ENCODE measurements around the gene ADGRV1. TPM values are rescaled to one million over a fixed set of nuclear protein-coding genes. Genes with fewer than 3 reads are reported as not detected.
"Not testable (repeated sequence)": the region's sequence is repeated elsewhere in the genome, so short reads cannot be mapped to it uniquely, and the experiment has no call there.

Gene ADGRV1
- total and polyA plus RNA-seq, 4 donors, result 0.36 to 0.64 (median 0.50) TPM

DNA sequence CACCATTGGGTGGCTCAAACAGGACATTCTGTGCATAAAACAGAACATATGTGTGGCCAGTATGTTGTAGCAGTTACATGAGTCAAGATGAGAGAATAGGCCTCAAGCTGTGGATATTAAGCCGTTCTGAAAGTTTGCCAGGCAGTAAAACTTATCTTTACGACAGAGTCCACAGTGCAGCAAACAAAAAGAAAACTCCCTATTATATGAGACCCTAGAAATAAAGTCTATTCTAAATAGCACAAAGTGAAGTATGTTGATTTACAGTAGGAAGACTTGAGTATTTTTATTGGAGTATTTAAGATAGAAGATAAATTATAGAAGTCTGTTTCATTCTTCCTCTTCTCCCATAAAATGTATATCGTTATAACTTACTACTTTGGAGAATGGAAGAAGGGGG, 271.5 kb downstream of the ADGRV1 start:
- no peak overlapping the region for H3K27ac ChIP-seq (ENCODE audit: low read depth in 1 of 2, low read length in 2 of 2)
- intact Hi-C loops (cut with DNase I), result no loop called here
- no peaks in the 10 kb centered on the region for H3K4me1 ChIP-seq (ENCODE audit: control insufficient read depth in 1 of 2, insufficient read depth in 2 of 2, low read length in 2 of 2)
- WGBS, 2 donors, result 51 to 53% methylated on average over 3 of the region's 3 CpGs
- no peaks in the 10 kb centered on the region for H3K27me3 ChIP-seq (ENCODE audit: control insufficient read depth in 1 of 2, insufficient read depth in 2 of 2, low read length in 1 of 2)
- ATAC-seq (ENCODE audit: low FRiP score) (no peak), DNase-seq (no peak)
- H3K4me3 ChIP-seq (ENCODE audit: low read length in 2 of 2), result no peak overlapping the region
- no peaks in the 10 kb centered on the region for H3K9me3 ChIP-seq (ENCODE audit: control insufficient read depth, low read length)
- H3K36me3 ChIP-seq (ENCODE audit: control insufficient read depth in 1 of 2, insufficient read depth in 2 of 2, low read length in 1 of 2), result no peaks in the 10 kb centered on the region

GRCh38 chr5:90833753-90834152, 275.2 kb downstream of the ADGRV1 start:
- DNase-seq, result no peak
- WGBS, 2 donors, result 78 to 80% methylated on average over 2 of the region's 2 CpGs
- H3K4me1 ChIP-seq (ENCODE audit: control insufficient read depth in 1 of 2, insufficient read depth in 2 of 2, low read length in 2 of 2), result no peaks in the 10 kb centered on the region
- H3K27ac ChIP-seq (ENCODE audit: low read depth in 1 of 2, low read length in 2 of 2), result no peak overlapping the region
- H3K4me3 ChIP-seq (ENCODE audit: low read length in 2 of 2), result no peak overlapping the region
- no peaks in the 10 kb centered on the region for H3K9me3 ChIP-seq (ENCODE audit: control insufficient read depth, low read length)
- intact Hi-C loops (cut with DNase I), result no loop called here
- ATAC-seq (ENCODE audit: low FRiP score), result no peak
- H3K36me3 ChIP-seq (ENCODE audit: control insufficient read depth in 1 of 2, insufficient read depth in 2 of 2, low read length in 1 of 2), result no peaks in the 10 kb centered on the region
- no peaks in the 10 kb centered on the region for H3K27me3 ChIP-seq (ENCODE audit: control insufficient read depth in 1 of 2, insufficient read depth in 2 of 2, low read length in 1 of 2)

DNA sequence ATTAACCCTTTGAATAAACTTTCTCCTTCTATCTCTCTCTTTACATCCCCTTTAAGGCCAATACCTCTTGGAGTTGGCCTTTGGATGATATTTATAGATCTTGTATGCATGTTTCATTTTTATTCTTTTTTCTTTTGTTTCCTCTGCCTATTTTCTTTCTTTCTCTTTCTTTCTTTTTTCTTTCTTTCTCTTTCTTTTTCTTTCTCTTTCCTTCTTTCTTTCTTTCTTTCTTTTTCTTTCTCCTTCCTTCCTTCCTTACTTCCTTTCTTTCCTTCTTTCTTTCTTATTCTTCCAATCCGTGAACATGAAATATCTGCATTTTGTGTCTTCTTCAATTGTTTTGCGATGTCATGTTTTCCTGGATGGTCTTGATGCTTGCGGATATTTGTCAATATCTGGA, 276.1 kb downstream of the ADGRV1 start:
- ATAC-seq (ENCODE audit: low FRiP score), result no peak
- no peaks in the 10 kb centered on the region for H3K36me3 ChIP-seq (ENCODE audit: control insufficient read depth in 1 of 2, insufficient read depth in 2 of 2, low read length in 1 of 2)
- intact Hi-C loops (cut with DNase I), result no loop called here
- no peaks in the 10 kb centered on the region for H3K4me1 ChIP-seq (ENCODE audit: control insufficient read depth in 1 of 2, insufficient read depth in 2 of 2, low read length in 2 of 2)
- H3K9me3 ChIP-seq (ENCODE audit: control insufficient read depth, low read length), result no peaks in the 10 kb centered on the region
- WGBS, 2 donors, result 95 to 97% methylated on average over 3 of the region's 3 CpGs
- no peaks in the 10 kb centered on the region for H3K27me3 ChIP-seq (ENCODE audit: control insufficient read depth in 1 of 2, insufficient read depth in 2 of 2, low read length in 1 of 2)
- no peak overlapping the region for H3K4me3 ChIP-seq (ENCODE audit: low read length in 2 of 2)
- H3K27ac ChIP-seq (ENCODE audit: low read depth in 1 of 2, low read length in 2 of 2), result no peak overlapping the region
- no peak for DNase-seq

DNA sequence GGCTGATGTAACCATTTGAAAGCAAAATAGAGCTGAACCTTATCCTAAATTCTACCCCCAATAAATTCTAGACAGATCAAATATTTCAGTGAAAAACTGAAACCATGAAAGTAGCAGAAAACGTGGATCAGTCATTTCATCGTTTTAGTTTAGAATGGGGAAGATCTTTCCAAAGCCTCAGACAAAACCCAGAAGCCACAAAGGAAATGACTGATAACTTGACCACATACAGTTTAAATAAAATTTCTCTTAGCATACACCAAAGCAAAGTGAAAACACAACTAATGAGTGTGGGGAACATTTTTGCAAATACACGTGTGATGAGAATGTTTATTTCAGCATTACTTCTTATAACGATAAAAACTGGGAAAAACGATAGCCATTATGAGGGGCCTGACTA, 284.8 kb downstream of the ADGRV1 start:
- Histone ChIP-seq H3K4me3 (ENCODE audit: low read length in 2 of 2) (no peak overlapping the region), H3K4me1 (ENCODE audit: control insufficient read depth in 1 of 2, insufficient read depth in 2 of 2, low read length in 2 of 2) (no peaks in the 10 kb centered on the region), H3K27me3 (ENCODE audit: control insufficient read depth in 1 of 2, insufficient read depth in 2 of 2, low read length in 1 of 2) (no peaks in the 10 kb centered on the region), H3K36me3 (ENCODE audit: control insufficient read depth in 1 of 2, insufficient read depth in 2 of 2, low read length in 1 of 2) (no peaks in the 10 kb centered on the region), H3K9me3 (ENCODE audit: control insufficient read depth, low read length) (no peaks in the 10 kb centered on the region), H3K27ac (ENCODE audit: low read depth in 1 of 2, low read length in 2 of 2) (no peak overlapping the region)
- DNase-seq (no peak), ATAC-seq (ENCODE audit: low FRiP score) (no peak)
- 77 to 78% methylated on average over 5 of the region's 5 CpGs for WGBS, 2 donors
- intact Hi-C loops (cut with DNase I), result no loop called here

GRCh38 chr5:90844931-90845330, 286.3 kb downstream of the ADGRV1 start:
- H3K4me3 ChIP-seq (ENCODE audit: low read length in 2 of 2), result no peak overlapping the region
- H3K27ac ChIP-seq (ENCODE audit: low read depth in 1 of 2, low read length in 2 of 2), result no peak overlapping the region
- WGBS, 2 donors, result 38 to 61% methylated on average over 5 of the region's 5 CpGs
- H3K4me1 ChIP-seq (ENCODE audit: control insufficient read depth in 1 of 2, insufficient read depth in 2 of 2, low read length in 2 of 2), result no peaks in the 10 kb centered on the region
- no peak for ATAC-seq (ENCODE audit: low FRiP score)
- no peaks in the 10 kb centered on the region for H3K27me3 ChIP-seq (ENCODE audit: control insufficient read depth in 1 of 2, insufficient read depth in 2 of 2, low read length in 1 of 2)
- intact Hi-C loops (cut with DNase I), result no loop called here
- DNase-seq, result no peak
- H3K36me3 ChIP-seq (ENCODE audit: control insufficient read depth in 1 of 2, insufficient read depth in 2 of 2, low read length in 1 of 2), result no peaks in the 10 kb centered on the region
- no peaks in the 10 kb centered on the region for H3K9me3 ChIP-seq (ENCODE audit: control insufficient read depth, low read length)

DNA sequence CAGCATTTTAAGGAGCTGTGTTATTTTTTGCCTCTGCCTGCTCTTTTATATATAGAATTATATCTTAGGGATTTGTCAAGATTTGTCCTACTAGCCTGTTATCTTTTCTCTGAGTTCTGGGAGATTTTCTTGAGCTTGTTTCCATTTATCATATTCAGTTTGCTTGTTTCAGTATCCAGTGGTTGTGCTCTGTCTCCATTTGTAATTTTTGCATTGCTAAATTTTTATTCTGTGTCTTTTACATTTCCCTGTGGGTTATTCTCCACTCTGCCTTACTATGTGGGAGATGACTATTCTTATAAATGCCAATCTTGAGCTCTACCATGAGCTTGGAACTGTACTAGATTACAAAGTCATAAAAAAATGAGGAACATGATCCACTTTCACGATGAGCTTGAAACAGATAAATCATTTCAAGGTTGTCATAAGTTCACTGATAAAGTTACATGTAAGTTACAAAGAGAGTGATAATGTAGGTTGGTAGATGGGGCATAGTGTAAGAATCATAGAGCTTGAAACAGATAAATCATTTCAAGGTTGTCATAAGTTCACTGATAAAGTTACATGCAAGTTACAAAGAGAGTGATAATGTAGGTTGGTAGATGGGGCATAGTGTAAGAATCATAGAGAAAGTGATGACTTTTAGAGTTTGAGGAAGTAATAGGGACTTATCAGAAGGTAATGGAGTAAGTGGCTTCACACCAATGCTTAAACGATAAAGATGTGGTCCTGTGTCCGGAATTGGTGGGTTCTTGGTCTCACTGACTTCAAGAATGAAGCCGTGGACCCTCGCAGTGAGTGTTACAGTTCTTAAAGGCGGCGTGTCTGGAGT, 287.3 kb downstream of the ADGRV1 start:
- no peak overlapping the region for H3K4me3 ChIP-seq (ENCODE audit: low read length in 2 of 2)
- no peaks in the 10 kb centered on the region for H3K4me1 ChIP-seq (ENCODE audit: control insufficient read depth in 1 of 2, insufficient read depth in 2 of 2, low read length in 2 of 2)
- H3K27ac ChIP-seq (ENCODE audit: low read depth in 1 of 2, low read length in 2 of 2), result no peak overlapping the region
- DNase-seq, result no peak
- intact Hi-C loops (cut with DNase I), result no loop called here
- WGBS, 2 donors, result 90% methylated on average over 7 of the region's 7 CpGs
- no peaks in the 10 kb centered on the region for H3K9me3 ChIP-seq (ENCODE audit: control insufficient read depth, low read length)
- no peaks in the 10 kb centered on the region for H3K27me3 ChIP-seq (ENCODE audit: control insufficient read depth in 1 of 2, insufficient read depth in 2 of 2, low read length in 1 of 2)
- no peaks in the 10 kb centered on the region for H3K36me3 ChIP-seq (ENCODE audit: control insufficient read depth in 1 of 2, insufficient read depth in 2 of 2, low read length in 1 of 2)
- no peak for ATAC-seq (ENCODE audit: low FRiP score)

DNA sequence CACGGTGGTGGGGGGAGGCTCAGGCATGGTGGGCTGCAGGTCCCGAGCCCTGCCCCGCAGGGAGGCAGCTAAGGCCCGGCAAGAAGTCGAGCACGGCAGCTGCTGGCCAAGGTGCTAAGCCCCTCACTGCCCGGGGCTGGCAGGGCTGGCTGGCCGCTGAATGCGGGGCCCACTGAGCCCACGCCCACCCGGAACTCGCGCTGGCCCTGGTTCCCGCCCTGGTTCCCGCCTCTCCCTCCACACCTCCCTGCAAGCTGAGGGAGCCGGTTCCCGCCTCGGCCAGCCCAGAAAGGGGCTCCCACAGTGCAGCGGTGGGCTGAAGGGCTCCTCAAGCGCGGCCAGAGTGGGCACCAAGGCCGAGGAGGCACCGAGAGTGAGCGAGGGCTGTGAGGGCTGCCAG, 289.0 kb downstream of the ADGRV1 start:
- WGBS, 2 donors, result 96 to 97% methylated on average over 24 of the region's 24 CpGs
- H3K9me3 ChIP-seq (ENCODE audit: control insufficient read depth, low read length); H3K4me1 ChIP-seq (ENCODE audit: control insufficient read depth in 1 of 2, insufficient read depth in 2 of 2, low read length in 2 of 2); DNase-seq; H3K36me3 ChIP-seq (ENCODE audit: control insufficient read depth in 1 of 2, insufficient read depth in 2 of 2, low read length in 1 of 2); H3K4me3 ChIP-seq (ENCODE audit: low read length in 2 of 2); H3K27me3 ChIP-seq (ENCODE audit: control insufficient read depth in 1 of 2, insufficient read depth in 2 of 2, low read length in 1 of 2); H3K27ac ChIP-seq (ENCODE audit: low read depth in 1 of 2, low read length in 2 of 2); ATAC-seq (ENCODE audit: low FRiP score); intact Hi-C loops (cut with DNase I): not testable (repeated sequence)

DNA sequence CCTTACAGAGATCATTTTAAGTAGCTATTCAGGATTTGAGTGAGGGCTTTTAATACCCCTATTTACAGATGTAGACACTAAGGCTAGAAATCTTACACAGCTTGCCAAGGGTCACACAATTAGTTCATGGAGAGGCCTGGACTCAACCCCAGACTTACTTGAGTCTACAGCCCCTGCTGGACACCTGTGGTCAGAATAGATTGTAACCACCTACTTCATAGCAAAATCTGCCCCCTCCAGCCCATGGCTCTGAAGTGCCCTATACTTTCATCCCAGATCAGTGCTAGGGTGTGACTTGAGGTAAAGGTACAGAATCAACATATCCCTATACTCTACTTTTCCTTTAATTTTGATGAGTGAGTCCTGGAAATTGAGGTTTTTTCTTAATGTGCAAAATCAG, 291.3 kb downstream of the ADGRV1 start:
- no peak overlapping the region for H3K4me3 ChIP-seq (ENCODE audit: low read length in 2 of 2)
- intact Hi-C loops (cut with DNase I), result no loop called here
- no peaks in the 10 kb centered on the region for H3K9me3 ChIP-seq (ENCODE audit: control insufficient read depth, low read length)
- H3K27me3 ChIP-seq (ENCODE audit: control insufficient read depth in 1 of 2, insufficient read depth in 2 of 2, low read length in 1 of 2), result no peaks in the 10 kb centered on the region
- H3K4me1 ChIP-seq (ENCODE audit: control insufficient read depth in 1 of 2, insufficient read depth in 2 of 2, low read length in 2 of 2), result no peaks in the 10 kb centered on the region
- no peak for ATAC-seq (ENCODE audit: low FRiP score)
- no peak overlapping the region for H3K27ac ChIP-seq (ENCODE audit: low read depth in 1 of 2, low read length in 2 of 2)
- DNase-seq, result no peak
- H3K36me3 ChIP-seq (ENCODE audit: control insufficient read depth in 1 of 2, insufficient read depth in 2 of 2, low read length in 1 of 2), result no peaks in the 10 kb centered on the region

GRCh38 chr5:90852531-90852930, 293.9 kb downstream of the ADGRV1 start:
- H3K36me3 ChIP-seq (ENCODE audit: control insufficient read depth in 1 of 2, insufficient read depth in 2 of 2, low read length in 1 of 2), result no peaks in the 10 kb centered on the region
- H3K27me3 ChIP-seq (ENCODE audit: control insufficient read depth in 1 of 2, insufficient read depth in 2 of 2, low read length in 1 of 2), result no peaks in the 10 kb centered on the region
- DNase-seq (no peak), ATAC-seq (ENCODE audit: low FRiP score) (no peak)
- intact Hi-C loops (cut with DNase I), result no loop called here
- H3K27ac ChIP-seq (ENCODE audit: low read depth in 1 of 2, low read length in 2 of 2), result no peak overlapping the region
- H3K9me3 ChIP-seq (ENCODE audit: control insufficient read depth, low read length), result no peaks in the 10 kb centered on the region
- H3K4me3 ChIP-seq (ENCODE audit: low read length in 2 of 2), result no peak overlapping the region
- H3K4me1 ChIP-seq (ENCODE audit: control insufficient read depth in 1 of 2, insufficient read depth in 2 of 2, low read length in 2 of 2), result no peaks in the 10 kb centered on the region

Measured in aorta (tissue), 5 donors.